Activated CD4-positive, alpha-beta T cell treated with anti-CD3 and anti-CD28 coated beads, Interleukin-2, amount 50 U/mL, for 24 hours (primary cell): Measurements from ENCODE around the gene TPO.
"Not testable (repeated sequence)": the region's sequence is repeated elsewhere in the genome, so short reads cannot be mapped to it uniquely, and the experiment has no call there.

Experiments
- DNase-seq, 2 donors: peaks; one replicate each; pipeline ENCODE4 v3.0.0-alpha.2; 2020; ENCODE audit warnings: low read depth in 1 of 2, low spot score in 1 of 2

The TPO gene

DNA sequence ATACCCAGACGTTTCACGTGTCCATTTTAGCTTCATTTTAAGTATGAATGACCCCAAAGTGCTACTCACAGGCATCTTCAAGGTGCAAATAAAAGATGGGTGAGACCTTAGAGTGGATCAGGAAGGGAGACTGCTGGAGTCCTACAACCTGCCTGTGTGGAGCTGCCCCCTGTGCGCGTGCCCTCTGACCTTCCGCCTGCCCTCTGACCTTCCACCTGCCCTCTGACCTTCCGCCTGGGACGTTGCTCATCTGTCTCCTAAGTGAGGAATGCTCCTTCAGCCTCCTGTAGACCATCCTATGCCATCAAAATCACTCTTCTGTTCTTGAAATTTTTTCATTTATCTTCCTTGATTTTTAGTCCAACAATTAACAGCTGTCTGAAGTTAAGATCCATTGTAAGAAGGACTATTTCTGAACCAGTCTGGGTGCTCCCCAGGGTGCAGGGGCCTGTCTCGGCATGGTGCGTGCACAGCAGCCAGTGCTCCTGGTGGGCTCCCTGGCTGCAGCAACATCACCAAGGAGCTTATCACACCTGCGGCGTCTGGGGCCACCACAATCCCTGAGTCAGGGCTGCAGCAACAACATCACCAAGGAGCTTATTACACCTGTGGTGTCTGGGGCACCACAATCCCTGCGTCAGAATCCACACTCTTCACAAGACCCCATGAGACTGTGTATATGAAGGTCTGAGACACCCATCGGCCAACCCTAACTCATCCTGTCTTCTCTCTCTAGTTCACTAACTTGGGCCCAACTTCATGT is 86.0 kb downstream of the TPO start:
- no peak for DNase-seq

GRCh38 chr2:1501038-1501851 is 88.0 kb downstream of the TPO start:
- no peak for DNase-seq

- DNase-seq, result no peak
Measured at GRCh38 chr2:1501991-1502390, 88.7 kb downstream of the TPO start.

GRCh38 chr2:1502891-1503304 is 89.6 kb downstream of the TPO start:
- no peak for DNase-seq

- DNase-seq, result no peak
Measured at GRCh38 chr2:1503471-1504310, 90.4 kb downstream of the TPO start.

- no peak for DNase-seq
Measured at GRCh38 chr2:1504311-1504750, 91.1 kb downstream of the TPO start.

- DNase-seq, result no peak
Measured at GRCh38 chr2:1505031-1505441, 91.8 kb downstream of the TPO start.

GRCh38 chr2:1509271-1510065 is 96.2 kb downstream of the TPO start:
- DNase-seq, result no peak

- DNase-seq, result no peak
Measured at GRCh38 chr2:1510176-1510575, 96.9 kb downstream of the TPO start.

DNA sequence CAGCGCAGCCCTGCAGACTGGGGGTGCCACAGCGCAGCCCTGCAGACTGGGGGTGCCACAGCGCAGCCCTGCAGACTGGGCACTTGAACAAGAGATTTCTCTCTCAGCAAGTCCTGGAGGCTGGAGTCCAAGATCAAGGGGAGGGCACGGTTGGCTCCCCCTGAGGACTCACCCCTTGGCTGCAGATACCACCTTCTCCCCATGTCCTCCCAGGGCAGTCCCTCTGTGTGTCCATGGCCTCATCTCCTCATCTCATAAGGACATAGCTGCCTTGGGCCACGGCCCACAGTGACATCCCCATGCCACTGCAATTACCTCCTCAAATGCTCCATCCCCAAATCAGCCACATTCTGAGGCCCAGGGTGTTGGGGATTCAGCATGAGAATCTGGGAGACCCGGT is 98.2 kb downstream of the TPO start:
- no peak for DNase-seq

DNA sequence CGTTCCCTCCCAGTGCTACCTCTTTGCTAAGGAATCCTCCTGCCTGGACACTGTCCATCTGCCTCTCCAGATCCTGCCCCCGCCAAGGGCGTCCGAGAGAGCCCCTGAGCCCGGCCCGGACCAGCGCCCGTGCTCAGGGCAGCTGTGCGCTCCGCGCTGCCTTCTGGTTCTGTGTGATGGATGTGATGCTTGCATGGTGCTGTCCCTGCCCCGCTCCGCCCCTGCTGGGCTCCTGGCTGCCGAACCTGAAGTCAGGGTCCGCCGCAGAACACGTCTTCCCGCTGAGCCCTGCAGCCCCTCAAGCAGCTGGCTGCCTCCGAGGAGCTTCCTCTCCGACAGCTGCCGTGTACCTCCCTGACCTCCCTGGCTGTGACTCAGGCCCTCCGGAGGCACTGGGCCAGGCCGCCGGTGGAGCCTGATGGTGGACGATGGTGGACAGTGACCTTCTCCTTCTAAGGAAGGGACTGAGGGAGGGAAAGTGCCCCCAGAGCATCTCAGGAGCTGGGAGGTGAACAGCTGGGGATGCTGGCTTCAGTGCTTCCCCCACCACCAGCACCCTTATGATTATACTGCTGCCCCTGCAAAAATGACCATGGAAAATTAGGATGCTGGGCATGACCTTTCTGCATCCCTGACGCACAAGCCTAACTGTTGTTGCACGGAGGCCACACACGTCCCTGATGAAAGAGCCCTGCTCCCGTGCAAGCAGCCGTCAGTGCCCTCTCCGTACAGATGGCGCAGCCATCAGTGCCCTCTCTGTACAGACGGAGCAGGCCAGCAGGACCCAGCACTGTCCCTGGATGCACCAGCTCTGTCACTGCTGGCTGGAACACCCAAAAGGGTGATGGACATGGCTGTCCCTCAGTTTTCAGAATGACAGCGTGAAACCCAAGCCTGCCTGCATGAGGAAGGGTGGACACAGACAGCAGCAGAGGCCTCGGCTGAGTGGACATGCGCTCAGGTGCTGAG is 99.3 kb downstream of the TPO start:
- DNase-seq, result no peak

DNA sequence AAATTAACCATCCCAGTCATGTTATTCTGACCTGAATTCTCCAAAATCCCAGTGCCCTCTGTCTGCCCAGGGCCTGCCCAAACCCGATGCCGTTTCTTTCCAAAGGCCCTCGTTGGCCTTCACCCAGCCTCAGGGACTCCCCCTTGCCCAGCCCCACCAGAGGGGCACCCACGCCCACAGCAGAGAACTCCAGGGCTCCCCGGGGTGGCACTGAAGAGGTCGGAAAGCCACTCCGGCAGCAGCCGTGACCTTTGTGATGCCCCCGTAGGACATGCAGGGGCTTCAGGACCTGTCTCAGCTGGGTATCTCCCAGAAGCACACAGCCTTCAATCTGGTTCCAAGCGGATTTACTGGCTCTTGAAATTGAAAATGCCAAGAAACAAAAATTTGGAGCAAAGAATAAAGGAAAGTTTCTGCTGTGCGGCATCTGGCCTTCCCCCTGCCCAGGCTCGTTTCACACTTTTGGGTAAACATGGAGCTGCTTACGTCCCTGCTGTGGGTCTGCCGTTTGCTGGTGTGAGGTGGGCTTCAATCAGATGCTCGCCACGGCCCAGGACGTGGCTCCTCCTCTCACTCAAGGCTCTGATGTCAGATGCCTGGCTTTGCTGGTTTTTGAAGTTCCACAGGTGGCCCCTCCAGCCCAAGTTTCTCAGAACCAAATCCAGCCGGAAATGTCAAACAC is 101.3 kb downstream of the TPO start:
- DNase-seq, result no peak

DNA sequence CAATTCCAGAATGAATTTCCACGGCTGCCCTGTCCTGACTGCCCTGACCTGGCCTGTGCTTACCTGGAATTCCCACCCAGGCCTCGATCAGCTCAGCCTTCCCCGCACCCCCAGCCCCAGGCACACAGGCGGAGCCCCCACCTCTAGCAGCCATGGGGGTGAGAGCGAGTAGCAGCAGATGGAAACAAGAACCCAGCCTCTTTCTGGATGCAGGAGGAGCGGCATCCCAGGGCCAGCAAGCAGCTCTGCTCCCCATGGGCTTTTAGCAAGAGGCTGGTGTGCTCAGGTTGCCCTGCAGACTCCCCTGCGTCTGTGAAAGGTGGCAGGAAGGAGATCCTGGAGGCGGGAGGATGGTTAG is 101.8 kb downstream of the TPO start:
- no peak for DNase-seq

- DNase-seq, result no peak
Measured at GRCh38 chr2:1515986-1516797, 102.9 kb downstream of the TPO start.

DNA sequence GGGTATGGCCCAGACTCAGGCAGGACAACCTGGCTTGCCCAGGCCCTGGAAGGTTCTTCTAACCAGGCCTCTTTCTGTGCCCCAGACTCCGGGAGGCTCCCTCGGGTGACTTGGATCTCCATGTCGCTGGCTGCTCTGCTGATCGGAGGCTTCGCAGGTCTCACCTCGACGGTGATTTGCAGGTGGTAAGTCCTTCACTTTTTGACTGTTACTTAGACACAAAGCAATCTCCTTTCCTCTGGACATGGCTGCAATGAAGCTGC is 103.5 kb downstream of the TPO start:
- no peak for DNase-seq

- not testable (repeated sequence) for DNase-seq
Measured at GRCh38 chr2:1517291-1517690, 104.0 kb downstream of the TPO start.

DNA sequence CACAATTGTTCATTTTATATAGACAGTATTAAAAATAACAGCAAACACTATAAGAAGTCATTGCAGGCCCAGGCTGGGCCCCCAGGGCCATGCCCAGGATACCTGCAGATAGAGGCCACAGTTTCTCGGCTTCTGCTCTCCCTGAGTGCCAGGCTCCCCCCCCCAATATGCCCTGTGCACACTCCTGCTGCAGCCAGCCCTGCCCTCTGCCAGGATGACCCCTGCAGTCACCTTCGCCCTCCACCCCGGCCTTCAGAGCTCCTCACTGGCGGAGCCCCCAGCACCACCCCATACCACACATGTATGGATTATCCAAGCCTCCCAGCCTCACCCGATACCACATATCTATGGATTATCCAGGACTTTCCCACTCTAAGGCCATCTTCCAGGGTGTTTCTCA is 104.5 kb downstream of the TPO start:
- no peak for DNase-seq

DNA sequence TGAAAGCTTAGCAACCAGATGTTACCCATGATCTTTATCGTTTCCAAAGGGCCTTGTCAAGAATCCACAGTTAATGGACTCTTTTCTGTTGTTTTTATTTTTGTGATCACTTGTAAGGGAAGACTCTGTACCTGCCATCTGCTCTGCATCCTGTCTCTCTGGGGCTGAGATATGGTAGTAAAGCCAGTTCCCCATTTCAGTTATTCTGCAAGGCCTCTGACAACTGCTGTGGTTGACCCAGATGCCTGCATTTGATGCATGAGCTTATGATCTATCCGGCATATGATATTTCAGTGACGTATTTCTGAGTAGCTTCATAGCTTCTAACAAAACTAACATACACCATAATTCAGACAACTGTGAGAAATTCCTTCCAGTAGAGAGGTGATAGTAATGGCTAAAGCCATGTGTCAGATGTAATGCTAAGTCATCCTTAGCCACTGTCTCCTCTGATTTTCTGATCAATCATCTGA is 105.1 kb downstream of the TPO start:
- DNase-seq, result no peak
